MM.1S (cell line): Measurements from ENCODE around the gene CHD6.
A peak's percentile ranks its signal among the peaks of the same experiment; 100 is the strongest.

ENCODE experiments used
- DNase-seq: peaks from one replicate; pipeline ENCODE4 v3.0.0-alpha.2; 2015
- H2AFZ ChIP-seq: fragments of 300-600 bp; sonication (generic); 2 replicates; pipeline ENCODE4 v1.6.0; 2016; ENCODE audit warnings: antibody characterized with exemption, low read length
- H3F3A ChIP-seq: fragments of 300-600 bp; sonication (generic); 2 replicates; pipeline ENCODE4 v1.6.1; 2016; ENCODE audit warnings: mild to moderate bottlenecking, antibody characterized with exemption, low read length, moderate library complexity, mixed read lengths; ENCODE audit not compliant: insufficient read depth
- H3K27ac ChIP-seq: fragments of 300-600 bp; sonication (generic); 2 replicates; pipeline ENCODE4 v1.5.1; 2016; ENCODE audit warnings: mild to moderate bottlenecking, low read length
- H3K27me3 ChIP-seq: fragments of 300-600 bp; sonication (generic); replicated peaks from 2 replicates; pipeline ENCODE4 v1.6.0; 2016; ENCODE audit warnings: low read length; ENCODE audit not compliant: insufficient read depth
- H3K36me3 ChIP-seq: fragments of 300-600 bp; sonication (generic); replicated peaks from 2 replicates; pipeline ENCODE4 v1.6.1; 2016; ENCODE audit warnings: mild to moderate bottlenecking, low read length, mixed read lengths; ENCODE audit not compliant: insufficient read depth
- H3K4me1 ChIP-seq: fragments of 300-600 bp; sonication (generic); 2 replicates; pipeline ENCODE4 v1.6.1; 2016; ENCODE audit warnings: low read length, mixed read lengths
- H3K4me2 ChIP-seq: fragments of 300-600 bp; sonication (generic); 2 replicates; pipeline ENCODE4 v1.6.0; 2016; ENCODE audit warnings: low read depth, low read length
- H3K4me3 ChIP-seq: fragments of 300-600 bp; sonication (generic); 2 replicates; pipeline ENCODE4 v1.5.1; 2016; ENCODE audit warnings: low read length, mixed read lengths
- H3K79me2 ChIP-seq: fragments of 300-600 bp; sonication (generic); 2 replicates; pipeline ENCODE4 v1.6.1; 2016; ENCODE audit warnings: mixed run types, low read length, mixed read lengths
- H3K9ac ChIP-seq: fragments of 300-600 bp; sonication (generic); 2 replicates; pipeline ENCODE4 v1.6.1; 2016; ENCODE audit warnings: low read length, mixed read lengths
- H3K9me2 ChIP-seq: fragments of 300-600 bp; sonication (generic); replicated peaks from 2 replicates; pipeline ENCODE4 v1.6.1; 2016; ENCODE audit warnings: mild to moderate bottlenecking, low read length, mixed read lengths; ENCODE audit not compliant: insufficient read depth
- H3K9me3 ChIP-seq: fragments of 300-600 bp; sonication (generic); replicated peaks from 2 replicates; pipeline ENCODE4 v1.6.1; 2016; ENCODE audit warnings: mild to moderate bottlenecking, low read length, mixed read lengths; ENCODE audit not compliant: insufficient read depth
- H4K20me1 ChIP-seq: fragments of 300-600 bp; sonication (generic); 2 replicates; pipeline ENCODE4 v1.6.1; 2016; ENCODE audit warnings: mild to moderate bottlenecking, low read length, moderate library complexity, mixed read lengths; ENCODE audit not compliant: insufficient read depth
- EZH2 ChIP-seq: fragments of 300-600 bp; sonication (generic); optimal IDR thresholded peaks from 2 replicates; pipeline ENCODE3; 2017; ENCODE audit warnings: low read depth, mild to moderate bottlenecking, antibody characterized with exemption, low read length, mixed read lengths
- EZH2phosphoT487 ChIP-seq: fragments of 300-600 bp; sonication (generic); IDR thresholded peaks from 2 replicates; pipeline ENCODE4 v1.6.1; 2018; ENCODE audit warnings: antibody characterized with exemption, low read length
- TF ChIP-seq, protein P1 (sequence below): fragments of 300-600 bp; sonication (generic); IDR thresholded peaks from 2 replicates; pipeline ENCODE4 v1.5.1; 2016; ENCODE audit warnings: antibody characterized with exemption, low read length, mixed read lengths

Gene CHD6

DNA sequence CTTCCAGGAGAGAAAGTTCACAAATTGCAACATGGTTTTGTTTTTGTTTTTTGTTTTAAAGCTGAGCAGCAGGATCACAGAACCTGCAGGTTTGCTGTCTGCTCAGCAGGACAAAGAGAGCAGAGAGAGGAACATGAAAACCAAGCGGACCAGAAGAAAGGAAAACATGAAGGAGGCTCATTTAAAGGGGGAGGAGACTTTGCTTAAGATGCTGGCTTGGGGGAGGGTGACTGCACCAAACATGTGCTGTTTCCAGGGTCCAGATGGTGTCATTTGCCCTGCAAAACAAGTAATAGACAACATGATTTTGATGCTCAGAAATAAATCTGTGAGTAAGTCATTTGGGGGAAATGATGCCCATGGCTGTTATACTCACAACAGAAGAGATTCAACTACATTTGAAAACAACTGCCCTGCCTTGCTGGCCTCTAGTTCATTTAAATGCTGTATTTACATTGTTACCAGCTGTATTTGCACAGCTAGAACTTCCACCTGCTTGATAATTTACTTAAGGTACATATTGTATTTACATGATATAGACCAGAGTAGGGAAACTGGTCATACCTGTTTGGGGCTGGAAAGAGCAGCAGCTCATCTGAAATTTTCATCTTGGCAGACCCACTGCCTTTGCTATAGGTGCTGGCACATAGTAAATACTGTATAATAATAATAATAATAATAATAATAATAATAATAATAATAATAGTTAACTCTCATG, 32.2 kb upstream of the CHD6 start:
- Histone ChIP-seq H3K79me2 (no peaks in the 10 kb centered on the region), H3K4me3 (no peak overlapping the region), H3K36me3 (no peaks in the 10 kb centered on the region), H3K4me1 (peaks cover 7% of the 10 kb centered on the region; the same call in 1 of the 2 replicates), H3F3A (no peaks in the 10 kb centered on the region), H3K9me3 (no peaks in the 10 kb centered on the region), H3K9me2 (no peaks in the 10 kb centered on the region), H2AFZ (peak overlapping the region; percentile 25; the same call in 1 of the 2 replicates), H3K9ac (no peak overlapping the region), H3K27me3 (no peaks in the 10 kb centered on the region), H4K20me1 (no peaks in the 10 kb centered on the region), H3K4me2 (peak overlapping the region; percentile 2; the same call in 1 of the 2 replicates), H3K27ac (no peak overlapping the region; the same call in 1 of the 2 replicates)
- TF ChIP-seq EZH2 (no peak), EZH2phosphoT487 (no peak)
- TF ChIP-seq, protein P1, sequence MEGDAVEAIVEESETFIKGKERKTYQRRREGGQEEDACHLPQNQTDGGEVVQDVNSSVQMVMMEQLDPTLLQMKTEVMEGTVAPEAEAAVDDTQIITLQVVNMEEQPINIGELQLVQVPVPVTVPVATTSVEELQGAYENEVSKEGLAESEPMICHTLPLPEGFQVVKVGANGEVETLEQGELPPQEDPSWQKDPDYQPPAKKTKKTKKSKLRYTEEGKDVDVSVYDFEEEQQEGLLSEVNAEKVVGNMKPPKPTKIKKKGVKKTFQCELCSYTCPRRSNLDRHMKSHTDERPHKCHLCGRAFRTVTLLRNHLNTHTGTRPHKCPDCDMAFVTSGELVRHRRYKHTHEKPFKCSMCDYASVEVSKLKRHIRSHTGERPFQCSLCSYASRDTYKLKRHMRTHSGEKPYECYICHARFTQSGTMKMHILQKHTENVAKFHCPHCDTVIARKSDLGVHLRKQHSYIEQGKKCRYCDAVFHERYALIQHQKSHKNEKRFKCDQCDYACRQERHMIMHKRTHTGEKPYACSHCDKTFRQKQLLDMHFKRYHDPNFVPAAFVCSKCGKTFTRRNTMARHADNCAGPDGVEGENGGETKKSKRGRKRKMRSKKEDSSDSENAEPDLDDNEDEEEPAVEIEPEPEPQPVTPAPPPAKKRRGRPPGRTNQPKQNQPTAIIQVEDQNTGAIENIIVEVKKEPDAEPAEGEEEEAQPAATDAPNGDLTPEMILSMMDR, result no peak
- no peak for DNase-seq

DNA sequence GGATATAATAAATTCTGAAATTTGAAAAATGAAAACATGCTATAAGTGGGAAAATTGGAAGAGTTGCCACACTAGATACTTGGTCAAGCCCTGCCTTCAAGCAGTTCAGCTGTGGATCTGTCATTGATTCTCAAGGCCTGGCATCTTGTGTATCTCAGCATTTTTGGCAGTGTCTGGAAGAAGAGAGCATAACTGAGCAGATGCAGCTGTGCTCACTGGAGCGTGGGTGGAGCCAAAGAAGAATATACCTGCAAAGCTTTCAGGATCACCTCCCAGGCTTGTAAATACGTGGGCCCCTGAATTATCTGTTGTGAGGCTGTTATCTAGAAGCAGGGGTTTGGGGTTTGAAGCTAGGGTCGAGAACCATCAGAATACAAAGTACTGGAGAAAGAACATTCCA, 31.3 kb upstream of the CHD6 start:
- no peak overlapping the region for H3K27ac ChIP-seq
- H3K36me3 ChIP-seq, result no peaks in the 10 kb centered on the region
- H3K4me1 ChIP-seq, result peaks cover 7% of the 10 kb centered on the region; the same call in 1 of the 2 replicates
- H3K79me2 ChIP-seq, result no peaks in the 10 kb centered on the region
- no peak overlapping the region for H3K9ac ChIP-seq
- DNase-seq, result peak; percentile 70
- no peaks in the 10 kb centered on the region for H3K9me2 ChIP-seq
- no peaks in the 10 kb centered on the region for H3K27me3 ChIP-seq
- no peaks in the 10 kb centered on the region for H3F3A ChIP-seq
- H4K20me1 ChIP-seq, result no peaks in the 10 kb centered on the region
- H3K4me3 ChIP-seq, result no peak overlapping the region
- peak overlapping the region; percentile 15; the same call in 1 of the 2 replicates for H2AFZ ChIP-seq
- no peaks in the 10 kb centered on the region for H3K9me3 ChIP-seq
- H3K4me2 ChIP-seq, result peak overlapping the region; percentile 2; the same call in 1 of the 2 replicates
- TF ChIP-seq, protein P1, result no peak

DNA sequence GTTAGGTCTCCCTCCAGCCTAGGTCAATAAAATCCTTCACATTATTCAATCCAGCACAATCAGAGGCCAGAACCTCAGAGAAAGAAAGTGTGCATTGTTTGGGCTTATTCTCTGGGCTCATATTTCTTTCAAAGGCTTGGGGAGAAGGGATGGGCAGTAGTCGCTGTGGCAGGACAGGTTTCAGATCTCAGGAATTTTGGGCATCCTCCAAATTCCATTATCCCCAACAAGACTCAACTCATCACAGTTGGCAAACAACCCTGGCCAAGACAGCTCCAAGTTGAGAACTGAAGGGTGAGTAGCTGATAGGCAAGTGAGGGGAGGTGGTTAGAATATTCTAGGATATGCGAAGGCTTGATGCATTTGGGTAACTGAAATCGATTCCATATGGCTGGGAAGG, 27.2 kb upstream of the CHD6 start:
- H3K4me3 ChIP-seq, result no peak overlapping the region
- H3K27me3 ChIP-seq, result no peaks in the 10 kb centered on the region
- TF ChIP-seq EZH2 (no peak), EZH2phosphoT487 (no peak)
- TF ChIP-seq, protein P1, result no peak
- no peaks in the 10 kb centered on the region for H3K79me2 ChIP-seq
- H3K27ac ChIP-seq, result no peak overlapping the region
- H3K9ac ChIP-seq, result no peak overlapping the region
- H4K20me1 ChIP-seq, result no peaks in the 10 kb centered on the region
- H3F3A ChIP-seq, result no peaks in the 10 kb centered on the region
- no peaks in the 10 kb centered on the region for H3K9me3 ChIP-seq
- H3K9me2 ChIP-seq, result no peaks in the 10 kb centered on the region
- DNase-seq, result no peak
- peaks cover 13% of the 10 kb centered on the region for H3K4me1 ChIP-seq
- no peak overlapping the region for H3K4me2 ChIP-seq
- H3K36me3 ChIP-seq, result no peaks in the 10 kb centered on the region
- no peak overlapping the region for H2AFZ ChIP-seq
